Measurements from ENCODE around the gene STX18.

Gene STX18

GRCh38 chr4:4397441-4397819 lies 144.4 kb downstream of the STX18 start:
- DNase-seq (ENCODE audit: low spot score) = no peak

GRCh38 chr4:4396628-4397440 lies 145.0 kb downstream of the STX18 start:
- DNase-seq (ENCODE audit: low spot score) = no peak

- peak; percentile 62 for DNase-seq (ENCODE audit: low spot score)
Measured at GRCh38 chr4:4395849-4396627, 145.8 kb downstream of the STX18 start.

- DNase-seq (ENCODE audit: low spot score) = no peak
Measured at GRCh38 chr4:4395371-4395770, 146.5 kb downstream of the STX18 start.

GRCh38 chr4:4394644-4395043 lies 147.2 kb downstream of the STX18 start:
- DNase-seq (ENCODE audit: low spot score) = no peak

- DNase-seq (ENCODE audit: low spot score) = no peak
Measured at GRCh38 chr4:4392501-4393183, 149.2 kb downstream of the STX18 start.

GRCh38 chr4:4391866-4392265 lies 150.0 kb downstream of the STX18 start:
- DNase-seq (ENCODE audit: low spot score) = no peak

- no peak for DNase-seq (ENCODE audit: low spot score)
Measured at GRCh38 chr4:4390515-4391240, 151.2 kb downstream of the STX18 start.

GRCh38 chr4:4390046-4390445 lies 151.8 kb downstream of the STX18 start:
- no peak for DNase-seq (ENCODE audit: low spot score)

- DNase-seq (ENCODE audit: low spot score) = no peak
Measured at GRCh38 chr4:4388836-4389575, 152.8 kb downstream of the STX18 start.

- DNase-seq (ENCODE audit: low spot score) = no peak
Measured at GRCh38 chr4:4388311-4388790, 153.5 kb downstream of the STX18 start.

GRCh38 chr4:4387531-4388310 lies 154.1 kb downstream of the STX18 start:
- DNase-seq (ENCODE audit: low spot score) = no peak

GRCh38 chr4:4386736-4387392 lies 155.0 kb downstream of the STX18 start, which contains the start of gene NSG1:
Gene NSG1 (plus strand): TSS chr4:4387102. CDS start chr4:4387630, 528 bp downstream.
- DNase-seq (ENCODE audit: low spot score) = no peak

GRCh38 chr4:4386296-4386735 lies 155.5 kb downstream of the STX18 start:
- no peak for DNase-seq (ENCODE audit: low spot score)

GRCh38 chr4:4385729-4386295 lies 156.0 kb downstream of the STX18 start:
- no peak for DNase-seq (ENCODE audit: low spot score)

GRCh38 chr4:4384837-4385236 lies 157.0 kb downstream of the STX18 start:
- no peak for DNase-seq (ENCODE audit: low spot score)

GRCh38 chr4:4383085-4383484 lies 158.8 kb downstream of the STX18 start:
- DNase-seq (ENCODE audit: low spot score) = no peak

- DNase-seq (ENCODE audit: low spot score) = no peak
Measured at GRCh38 chr4:4379540-4380087, 162.2 kb downstream of the STX18 start.
